GM12891 (cell line): Measurements from ENCODE around the gene NOC4L.

Experiments used
- POLR2AphosphoS5 ChIP-seq: IDR thresholded peaks from 2 replicates; pipeline ENCODE4 v1.6.1; 2011; ENCODE audit warnings: low read depth, low read length, control low read depth
- SPI1 ChIP-seq: IDR thresholded peaks from 2 replicates; pipeline ENCODE4 v1.6.1; 2011; ENCODE audit warnings: low read depth, low read length, control low read depth

DNA sequence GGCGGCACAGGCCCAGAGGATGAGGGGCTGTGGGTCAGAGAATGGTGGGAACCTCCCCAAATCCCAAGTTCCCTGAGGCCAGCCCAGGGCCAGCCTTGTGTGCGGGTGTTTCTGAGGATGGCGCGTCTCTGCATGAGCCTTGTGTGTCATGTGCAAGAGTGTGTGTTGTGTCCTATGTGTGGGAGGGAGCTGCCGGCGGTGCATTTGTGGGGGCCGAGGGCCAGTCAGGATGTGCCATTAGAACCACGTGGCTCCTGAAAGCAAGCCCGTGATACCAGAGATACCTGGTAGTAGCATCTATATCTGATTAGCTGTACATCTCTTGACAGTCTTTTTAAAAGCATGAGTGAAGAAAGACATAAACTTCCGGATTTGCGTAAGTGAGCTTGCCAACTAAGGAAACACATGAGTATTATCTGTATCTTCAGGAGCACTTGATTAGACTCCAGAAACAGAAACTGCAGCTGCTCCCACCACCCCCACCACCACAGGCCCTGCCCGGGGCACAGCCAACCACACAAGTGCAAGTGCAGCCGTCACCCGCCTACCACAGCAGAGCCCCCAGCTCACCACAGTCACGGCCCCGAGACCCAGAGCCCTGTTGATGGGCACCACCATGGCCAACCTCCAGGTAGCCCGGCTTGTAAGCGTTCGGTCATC is 19.4 kb upstream of the NOC4L start:
- TF ChIP-seq POLR2AphosphoS5 (no peak), SPI1 (no peak)
